Neural cell (in vitro differentiated cells): Measurements from ENCODE around the gene EPYC. TPM values are rescaled to one million over a fixed set of nuclear protein-coding genes. Genes with fewer than 3 reads are reported as not detected.

Experiments used
- H2AFZ ChIP-seq: fragments of 200-600, 300-800 bp; sonication (generic), shearing (Covaris generic); 2 replicates; pipeline ENCODE4 v1.6.0; 2014; ENCODE audit warnings: low read depth, mild to moderate bottlenecking, antibody characterized with exemption, low read length, moderate library complexity
- H3F3A ChIP-seq: fragments of 200-600 bp; shearing (Covaris generic); 2 replicates; pipeline ENCODE4 v1.6.1; 2016; ENCODE audit warnings: mild to moderate bottlenecking, moderate library complexity, mixed read lengths, antibody characterized with exemption, low read length; ENCODE audit not compliant: insufficient read depth, poor library complexity, severe bottlenecking
- H3K27ac ChIP-seq: fragments of 200-600, 300-800 bp; sonication (generic), shearing (Covaris generic); 2 replicates; pipeline ENCODE4 v1.5.1; 2014; ENCODE audit warnings: mild to moderate bottlenecking, low read length, moderate library complexity
- H3K27me3 ChIP-seq: fragments of 300-800, 200-600 bp; sonication (generic), shearing (Covaris generic); 2 replicates; pipeline ENCODE4 v1.6.0; 2014; ENCODE audit warnings: mild to moderate bottlenecking, low read depth, low read length, moderate library complexity; ENCODE audit not compliant: insufficient read depth
- H3K36me3 ChIP-seq: fragments of 300-800, 200-600 bp; sonication (generic), shearing (Covaris generic); 2 replicates; pipeline ENCODE4 v1.5.1; 2014; ENCODE audit warnings: mild to moderate bottlenecking, antibody characterized with exemption, low read length, moderate library complexity; ENCODE audit not compliant: insufficient read depth
- H3K4me2 ChIP-seq: fragments of 300-800, 200-600 bp; sonication (generic), shearing (Covaris generic); 2 replicates; pipeline ENCODE4 v1.6.0; 2014; ENCODE audit warnings: mild to moderate bottlenecking, low read length
- H3K4me3 ChIP-seq: fragments of 300-800, 200-600 bp; sonication (generic), shearing (Covaris generic); 2 replicates; pipeline ENCODE4 v1.5.1; 2014; ENCODE audit warnings: mild to moderate bottlenecking, low read length, moderate library complexity
- H3K79me2 ChIP-seq: fragments of 200-600 bp; shearing (Covaris generic); replicated peaks from 2 replicates; pipeline ENCODE4 v1.6.0; 2014; ENCODE audit warnings: mild to moderate bottlenecking, low read length, moderate library complexity; ENCODE audit not compliant: insufficient read depth
- H3K9ac ChIP-seq: fragments of 300-800, 200-600 bp; sonication (generic), shearing (Covaris generic); 2 replicates; pipeline ENCODE4 v1.6.1; 2016; ENCODE audit warnings: mild to moderate bottlenecking, low read length, mixed read lengths
- H3K9me2 ChIP-seq: fragments of 200-600 bp; shearing (Covaris generic); 2 replicates; pipeline ENCODE4 v1.6.1; 2016; ENCODE audit warnings: mild to moderate bottlenecking, low read length, mixed read lengths; ENCODE audit not compliant: insufficient read depth
- H3K9me3 ChIP-seq: fragments of 200-600, 300-800 bp; sonication (generic), shearing (Covaris generic); 2 replicates; pipeline ENCODE4 v1.6.1; 2016; ENCODE audit warnings: mild to moderate bottlenecking, mixed run types, low read length, moderate library complexity, mixed read lengths
- H4K20me1 ChIP-seq: fragments of 200-600 bp; shearing (Covaris generic); 2 replicates; pipeline ENCODE4 v1.6.1; 2016; ENCODE audit warnings: mild to moderate bottlenecking, mixed run types; ENCODE audit not compliant: insufficient read depth
- CTCF ChIP-seq: fragments of 450-650 bp; IDR thresholded peaks from 2 replicates; pipeline ENCODE4 v1.5.1; 2014; ENCODE audit warnings: antibody characterized with exemption, mild to moderate bottlenecking, moderate library complexity; ENCODE audit not compliant: poor library complexity, severe bottlenecking
- EP300 ChIP-seq: fragments of 450-650 bp; conservative IDR thresholded peaks from 2 replicates; pipeline ENCODE4 v1.6.1; 2014; ENCODE audit warnings: antibody characterized with exemption, mild to moderate bottlenecking, moderate library complexity; ENCODE audit not compliant: poor library complexity, severe bottlenecking
- EZH2 ChIP-seq: fragments of 200-600, 300-800 bp; shearing (Covaris generic), sonication (generic); IDR thresholded peaks from 2 replicates; pipeline ENCODE4 v1.6.1; 2014; ENCODE audit warnings: antibody characterized with exemption, low read length, borderline replicate concordance, mild to moderate bottlenecking; ENCODE audit not compliant: insufficient read depth, poor library complexity, severe bottlenecking
- MXI1 ChIP-seq: fragments of 450-650 bp; conservative IDR thresholded peaks from 2 replicates; pipeline ENCODE4 v1.6.1; 2014; ENCODE audit warnings: antibody characterized with exemption, mild to moderate bottlenecking; ENCODE audit not compliant: poor library complexity, severe bottlenecking
- POLR2AphosphoS5 ChIP-seq: IDR thresholded peaks from 2 replicates; pipeline ENCODE4 v1.6.1; 2012
- RAD21 ChIP-seq: fragments of 450-650 bp; conservative IDR thresholded peaks from 2 replicates; pipeline ENCODE4 v1.6.1; 2014; ENCODE audit warnings: antibody characterized with exemption, mild to moderate bottlenecking, moderate library complexity
- REST ChIP-seq: IDR thresholded peaks from 2 replicates; pipeline ENCODE4 v1.6.1; 2012; ENCODE audit warnings: borderline replicate concordance
- SMC3 ChIP-seq: fragments of 450-650 bp; conservative IDR thresholded peaks from 2 replicates; pipeline ENCODE4 v1.6.1; 2014; ENCODE audit warnings: antibody characterized with exemption, mild to moderate bottlenecking, moderate library complexity; ENCODE audit not compliant: poor library complexity
- TAF1 ChIP-seq: IDR thresholded peaks from 2 replicates; pipeline ENCODE4 v1.6.1; 2012; ENCODE audit warnings: low read depth
- polyA plus RNA-seq: library from polyadenylated mRNA; depleted of rRNA; stranded (reverse); fragments of >200 nt; gene quantifications from 2 replicates; pipeline ENCODE4 v1.2.3, GENCODE V29; 2014

The EPYC gene
- polyA plus RNA-seq, 1 donor from 2014 or later, result not detected

- Histone ChIP-seq H3K79me2 (no peaks in the 10 kb centered on the region), H3F3A (no peaks in the 10 kb centered on the region), H3K36me3 (no peaks in the 10 kb centered on the region), H3K9ac (no peak overlapping the region), H3K27ac (no peak overlapping the region), H3K4me3 (no peak overlapping the region), H3K27me3 (no peaks in the 10 kb centered on the region), H2AFZ (no peak overlapping the region), H3K9me3 (no peaks in the 10 kb centered on the region), H3K4me2 (no peak overlapping the region), H3K9me2 (no peaks in the 10 kb centered on the region), H4K20me1 (no peaks in the 10 kb centered on the region)
- TF ChIP-seq CTCF, result no peak
- TF ChIP-seq SMC3, result no peak
- no peak for TF ChIP-seq MXI1
- no peak for TF ChIP-seq EP300
- TF ChIP-seq POLR2AphosphoS5, result no peak
- no peak for TF ChIP-seq TAF1
- no peak for TF ChIP-seq REST
- no peak for TF ChIP-seq RAD21
- no peak for TF ChIP-seq EZH2
Observed at GRCh38 chr12:90970471-90970870, 34.3 kb downstream of the EPYC start.

GRCh38 chr12:90969851-90970250 lies 34.9 kb downstream of the EPYC start:
- H4K20me1 ChIP-seq, result no peaks in the 10 kb centered on the region
- H3K27me3 ChIP-seq, result no peaks in the 10 kb centered on the region
- no peaks in the 10 kb centered on the region for H3K36me3 ChIP-seq
- H3K4me2 ChIP-seq, result no peak overlapping the region
- no peaks in the 10 kb centered on the region for H3F3A ChIP-seq
- H3K27ac ChIP-seq, result no peak overlapping the region
- no peak overlapping the region for H3K9ac ChIP-seq
- no peaks in the 10 kb centered on the region for H3K79me2 ChIP-seq
- no peak overlapping the region for H2AFZ ChIP-seq
- H3K9me3 ChIP-seq, result no peaks in the 10 kb centered on the region
- H3K9me2 ChIP-seq, result no peaks in the 10 kb centered on the region
- TF ChIP-seq EP300, result no peak
- no peak for TF ChIP-seq EZH2
- no peak for TF ChIP-seq SMC3
- TF ChIP-seq REST, result no peak
- TF ChIP-seq RAD21, result no peak
- TF ChIP-seq CTCF, result no peak
- no peak for TF ChIP-seq TAF1
- no peak for TF ChIP-seq MXI1
- TF ChIP-seq POLR2AphosphoS5, result no peak
- no peak overlapping the region for H3K4me3 ChIP-seq
